Upper lobe of right lung (tissue), 1 donor: ENCODE data around the gene WDR27. TPM values are rescaled to one million over a fixed set of nuclear protein-coding genes. Genes with fewer than 3 reads are reported as not detected.
A peak's percentile ranks its signal among the peaks of the same experiment; 100 is the strongest.
"Not testable (repeated sequence)": the region's sequence is repeated elsewhere in the genome, so short reads cannot be mapped to it uniquely, and the experiment has no call there.

Source experiments
- ATAC-seq: fragments of 200-7000 bp; cut with Tn5 transposase; one replicate; pipeline ENCODE4 v1.9.1; 2020; ENCODE audit warnings: mild to moderate bottlenecking, moderate library complexity
- DNase-seq: peaks from one replicate; pipeline ENCODE4 v3.0.0-alpha.2; 2020
- H3K27ac ChIP-seq: fragments of 200-600 bp; one replicate; pipeline ENCODE4 v1.8.0; 2022
- H3K27me3 ChIP-seq: fragments of 200-600 bp; one replicate; pipeline ENCODE4 v1.8.0; 2022; ENCODE audit warnings: mild to moderate bottlenecking
- H3K36me3 ChIP-seq: fragments of 200-600 bp; one replicate; pipeline ENCODE4 v1.8.0; 2022
- H3K4me1 ChIP-seq: fragments of 200-600 bp; one replicate; pipeline ENCODE4 v1.8.0; 2022
- H3K4me3 ChIP-seq: fragments of 200-600 bp; one replicate; pipeline ENCODE4 v1.8.0; 2022; ENCODE audit warnings: mild to moderate bottlenecking
- H3K9me3 ChIP-seq: fragments of 200-600 bp; one replicate; pipeline ENCODE4 v1.8.0; 2022
- intact Hi-C: fragments of 100-400 bp; cut with DNase I; formaldehyde crosslinking; loops from one replicate; pipeline ENCODE4 v1.11.0; 2022
- total RNA-seq: library from RNA; stranded (reverse); fragmentation: NEBNext Ultra II Directional; extraction: Animal tissue kit (Norgen Biotek cat#: 25700); gene quantifications from one replicate; pipeline ENCODE4 v1.2.1, GENCODE V29; 2021
- TF ChIP-seq, protein P1 (sequence below): fragments of 200-600 bp; IDR thresholded peaks from one replicate; pipeline ENCODE4 v1.8.0; 2022; ENCODE audit warnings: antibody characterized with exemption
- donor health status: DM: no; HTN: yes; CAD: no; lungs with severe emphysema.

WDR27 gene
- total RNA-seq, 1 donor from 2014 or later, result 39.0 TPM

DNA sequence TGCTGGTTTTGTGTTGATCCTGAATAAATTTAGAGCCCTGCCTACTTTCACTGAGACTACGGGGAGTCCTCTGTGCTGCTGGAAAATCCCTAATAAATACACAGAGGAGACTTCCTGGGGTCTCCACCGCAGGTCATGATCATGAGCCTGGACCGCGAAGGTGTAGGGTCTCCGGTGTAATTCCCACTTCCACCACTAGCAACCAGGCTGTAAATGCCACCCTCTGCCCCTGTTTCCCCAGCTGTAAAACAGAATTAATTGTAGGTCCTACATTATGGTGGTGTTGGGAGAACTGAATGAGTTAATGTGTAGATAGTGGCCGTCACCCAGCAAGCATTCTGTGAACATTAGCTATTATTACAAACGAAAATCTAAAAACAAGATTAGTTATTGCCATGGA is 256.6 kb downstream of the WDR27 start:
- DNase-seq, result no peak
- Histone ChIP-seq H3K36me3 (no peaks in the 10 kb centered on the region), H3K4me1 (no peaks in the 10 kb centered on the region), H3K27ac (no peak overlapping the region), H3K27me3 (no peaks in the 10 kb centered on the region), H3K9me3 (no peaks in the 10 kb centered on the region), H3K4me3 (no peak overlapping the region)
- intact Hi-C loops, result no loop called here
- TF ChIP-seq, protein P1, sequence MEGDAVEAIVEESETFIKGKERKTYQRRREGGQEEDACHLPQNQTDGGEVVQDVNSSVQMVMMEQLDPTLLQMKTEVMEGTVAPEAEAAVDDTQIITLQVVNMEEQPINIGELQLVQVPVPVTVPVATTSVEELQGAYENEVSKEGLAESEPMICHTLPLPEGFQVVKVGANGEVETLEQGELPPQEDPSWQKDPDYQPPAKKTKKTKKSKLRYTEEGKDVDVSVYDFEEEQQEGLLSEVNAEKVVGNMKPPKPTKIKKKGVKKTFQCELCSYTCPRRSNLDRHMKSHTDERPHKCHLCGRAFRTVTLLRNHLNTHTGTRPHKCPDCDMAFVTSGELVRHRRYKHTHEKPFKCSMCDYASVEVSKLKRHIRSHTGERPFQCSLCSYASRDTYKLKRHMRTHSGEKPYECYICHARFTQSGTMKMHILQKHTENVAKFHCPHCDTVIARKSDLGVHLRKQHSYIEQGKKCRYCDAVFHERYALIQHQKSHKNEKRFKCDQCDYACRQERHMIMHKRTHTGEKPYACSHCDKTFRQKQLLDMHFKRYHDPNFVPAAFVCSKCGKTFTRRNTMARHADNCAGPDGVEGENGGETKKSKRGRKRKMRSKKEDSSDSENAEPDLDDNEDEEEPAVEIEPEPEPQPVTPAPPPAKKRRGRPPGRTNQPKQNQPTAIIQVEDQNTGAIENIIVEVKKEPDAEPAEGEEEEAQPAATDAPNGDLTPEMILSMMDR, result peak; percentile 5
- no peak for ATAC-seq

DNA sequence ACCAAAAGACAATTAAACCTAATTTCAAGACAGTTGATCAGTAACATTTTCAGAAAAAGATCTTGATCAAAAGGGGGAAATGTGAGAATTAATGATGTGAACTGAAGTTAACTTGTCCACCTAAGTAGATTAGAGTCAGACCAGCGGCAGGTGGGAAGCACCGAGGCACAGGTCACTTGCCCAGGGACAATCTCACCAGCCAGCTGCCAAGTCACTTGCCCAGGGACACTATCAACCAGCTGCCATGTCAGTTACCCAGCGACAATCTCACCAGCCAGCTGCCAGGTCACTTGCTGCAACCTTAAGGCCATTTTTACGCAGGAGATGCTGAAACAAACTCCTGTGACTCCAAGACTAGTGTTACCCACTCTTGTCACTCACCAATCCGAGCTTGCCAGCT is 260.5 kb downstream of the WDR27 start:
- Histone ChIP-seq H3K9me3 (no peaks in the 10 kb centered on the region), H3K4me3 (no peak overlapping the region), H3K27ac (no peak overlapping the region), H3K4me1 (no peaks in the 10 kb centered on the region), H3K36me3 (no peaks in the 10 kb centered on the region), H3K27me3 (no peaks in the 10 kb centered on the region)
- no peak for ATAC-seq
- intact Hi-C loops, result no loop called here
- DNase-seq, result no peak
- TF ChIP-seq, protein P1, result no peak

DNA sequence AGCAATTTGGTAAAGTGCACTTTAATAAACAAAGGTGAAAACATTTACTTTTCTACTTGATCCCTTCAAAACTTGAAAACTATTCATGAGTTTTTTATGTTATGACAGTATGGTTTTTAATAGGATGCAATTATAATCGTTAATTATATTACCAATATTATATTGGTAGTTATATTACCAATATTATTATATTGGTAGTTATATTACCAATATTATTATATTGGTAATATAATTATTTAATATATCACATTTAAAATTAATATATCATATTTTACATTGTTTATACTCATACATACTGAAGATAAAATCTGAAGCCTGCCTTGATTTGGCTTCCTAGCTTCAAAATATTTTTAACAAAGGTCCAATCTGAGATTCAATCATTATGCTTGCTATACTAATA is 262.1 kb downstream of the WDR27 start:
- TF ChIP-seq, protein P1, result no peak
- intact Hi-C loops, result no loop called here
- Histone ChIP-seq H3K4me3 (no peak overlapping the region), H3K27me3 (no peaks in the 10 kb centered on the region), H3K36me3 (no peaks in the 10 kb centered on the region), H3K27ac (no peak overlapping the region), H3K9me3 (no peaks in the 10 kb centered on the region), H3K4me1 (no peaks in the 10 kb centered on the region)
- DNase-seq (no peak), ATAC-seq (no peak)

DNA sequence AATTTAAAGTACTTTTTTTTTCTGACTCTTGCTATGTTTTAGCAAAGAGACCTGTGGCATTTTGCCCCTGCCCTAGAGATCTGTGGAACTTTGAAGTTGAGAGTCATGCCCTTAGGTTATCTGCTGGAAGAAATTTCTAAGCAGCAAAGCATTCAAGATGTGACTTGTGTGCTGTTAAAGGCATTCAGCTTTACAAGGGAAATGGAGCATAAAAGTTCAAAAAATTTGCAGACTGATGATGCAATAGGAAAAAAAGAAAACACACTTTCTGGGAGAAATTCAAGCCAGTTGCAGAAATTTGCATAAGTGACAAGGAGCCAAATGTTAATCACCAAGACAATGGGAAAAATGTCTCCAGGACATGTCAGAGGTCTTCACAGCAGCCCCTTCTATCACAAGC is 267.3 kb downstream of the WDR27 start:
- H3K36me3 ChIP-seq, ATAC-seq, H3K27ac ChIP-seq, H3K27me3 ChIP-seq, intact Hi-C loops, DNase-seq, H3K4me1 ChIP-seq, H3K4me3 ChIP-seq, H3K9me3 ChIP-seq: not testable (repeated sequence)

DNA sequence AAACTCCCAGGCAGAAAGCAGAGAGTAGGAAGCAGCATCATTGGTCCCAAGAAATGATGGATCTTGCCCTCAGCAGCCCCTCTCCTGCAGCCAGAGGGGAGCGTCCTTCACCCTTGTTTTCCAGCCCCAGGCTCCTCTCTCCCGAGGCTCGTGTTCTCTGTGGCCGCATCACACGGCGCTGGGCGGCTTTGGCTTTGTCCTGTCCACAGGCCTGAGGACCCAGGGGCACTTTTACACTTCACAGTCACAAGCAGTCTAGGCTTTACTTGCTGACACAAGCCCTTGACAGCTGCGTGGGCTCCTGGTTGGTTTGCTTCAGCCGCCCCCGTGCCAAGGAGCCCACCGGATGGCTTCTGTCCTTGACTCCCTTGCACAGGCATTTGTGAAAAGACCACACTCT is 272.8 kb downstream of the WDR27 start:
- Histone ChIP-seq H3K4me1 (no peaks in the 10 kb centered on the region), H3K9me3 (no peaks in the 10 kb centered on the region), H3K27ac (peak overlapping the region; percentile 53), H3K27me3 (no peaks in the 10 kb centered on the region), H3K36me3 (no peaks in the 10 kb centered on the region), H3K4me3 (no peak overlapping the region)
- ATAC-seq, result peak; percentile 24
- intact Hi-C loops, result no loop called here
- TF ChIP-seq, protein P1, result no peak
- DNase-seq, result no peak

DNA sequence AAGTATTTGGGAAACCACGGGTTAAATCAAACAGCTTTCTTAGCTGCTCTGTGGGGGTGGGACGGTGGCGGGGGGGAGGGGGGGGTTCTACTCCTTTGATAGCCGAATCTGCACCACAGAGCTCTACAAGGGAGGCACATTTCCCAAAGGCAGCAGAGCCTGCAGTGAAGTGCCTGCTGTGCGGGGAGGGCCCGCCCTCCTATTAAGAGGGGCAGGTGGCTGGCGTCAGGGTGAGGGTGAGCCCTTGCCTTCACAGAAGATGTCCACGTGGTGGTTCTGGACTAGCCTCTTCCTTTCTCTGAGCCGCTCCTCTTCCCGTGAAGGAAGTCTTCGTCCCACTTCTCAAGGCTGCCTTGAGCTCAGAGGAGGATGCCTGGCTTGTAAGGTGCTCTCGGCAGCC is 273.3 kb downstream of the WDR27 start:
- Histone ChIP-seq H3K4me1 (no peaks in the 10 kb centered on the region), H3K9me3 (no peaks in the 10 kb centered on the region), H3K27ac (peak overlapping the region; percentile 53), H3K36me3 (no peaks in the 10 kb centered on the region), H3K27me3 (no peaks in the 10 kb centered on the region), H3K4me3 (no peak overlapping the region)
- TF ChIP-seq, protein P1, result no peak
- intact Hi-C loops, result no loop called here
- ATAC-seq, result peak; percentile 43
- DNase-seq, result no peak
